Measurements from ENCODE around the gene VPS16. TPM values are rescaled to one million over a fixed set of nuclear protein-coding genes. Genes with fewer than 3 reads are reported as not detected.
"Not testable (repeated sequence)": the region's sequence is repeated elsewhere in the genome, so short reads cannot be mapped to it uniquely, and the experiment has no call there.

VPS16 gene
- total RNA-seq, 1 donor from 2014 or later = 51.1 TPM

- Mint-ChIP-seq H3K9me3 (ENCODE audit: unreplicated experiment) (no peaks in the 10 kb centered on the region), H3K4me3 (ENCODE audit: unreplicated experiment) (no peak overlapping the region), H3K4me1 (ENCODE audit: unreplicated experiment) (peaks cover 16% of the 10 kb centered on the region), H3K27ac (ENCODE audit: unreplicated experiment) (no peak overlapping the region), H3K36me3 (ENCODE audit: unreplicated experiment) (peaks cover 3% of the 10 kb centered on the region), H3K27me3 (ENCODE audit: unreplicated experiment) (no peaks in the 10 kb centered on the region)
- TF ChIP-seq, protein P1, sequence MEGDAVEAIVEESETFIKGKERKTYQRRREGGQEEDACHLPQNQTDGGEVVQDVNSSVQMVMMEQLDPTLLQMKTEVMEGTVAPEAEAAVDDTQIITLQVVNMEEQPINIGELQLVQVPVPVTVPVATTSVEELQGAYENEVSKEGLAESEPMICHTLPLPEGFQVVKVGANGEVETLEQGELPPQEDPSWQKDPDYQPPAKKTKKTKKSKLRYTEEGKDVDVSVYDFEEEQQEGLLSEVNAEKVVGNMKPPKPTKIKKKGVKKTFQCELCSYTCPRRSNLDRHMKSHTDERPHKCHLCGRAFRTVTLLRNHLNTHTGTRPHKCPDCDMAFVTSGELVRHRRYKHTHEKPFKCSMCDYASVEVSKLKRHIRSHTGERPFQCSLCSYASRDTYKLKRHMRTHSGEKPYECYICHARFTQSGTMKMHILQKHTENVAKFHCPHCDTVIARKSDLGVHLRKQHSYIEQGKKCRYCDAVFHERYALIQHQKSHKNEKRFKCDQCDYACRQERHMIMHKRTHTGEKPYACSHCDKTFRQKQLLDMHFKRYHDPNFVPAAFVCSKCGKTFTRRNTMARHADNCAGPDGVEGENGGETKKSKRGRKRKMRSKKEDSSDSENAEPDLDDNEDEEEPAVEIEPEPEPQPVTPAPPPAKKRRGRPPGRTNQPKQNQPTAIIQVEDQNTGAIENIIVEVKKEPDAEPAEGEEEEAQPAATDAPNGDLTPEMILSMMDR (IDR thresholded peaks at IDR 0.05) = no peak
- no peak for DNase-seq (ENCODE audit: extremely low spot score, unreplicated experiment)
Measured at GRCh38 chr20:2889797-2890196, 49.3 kb downstream of the VPS16 start.

DNA sequence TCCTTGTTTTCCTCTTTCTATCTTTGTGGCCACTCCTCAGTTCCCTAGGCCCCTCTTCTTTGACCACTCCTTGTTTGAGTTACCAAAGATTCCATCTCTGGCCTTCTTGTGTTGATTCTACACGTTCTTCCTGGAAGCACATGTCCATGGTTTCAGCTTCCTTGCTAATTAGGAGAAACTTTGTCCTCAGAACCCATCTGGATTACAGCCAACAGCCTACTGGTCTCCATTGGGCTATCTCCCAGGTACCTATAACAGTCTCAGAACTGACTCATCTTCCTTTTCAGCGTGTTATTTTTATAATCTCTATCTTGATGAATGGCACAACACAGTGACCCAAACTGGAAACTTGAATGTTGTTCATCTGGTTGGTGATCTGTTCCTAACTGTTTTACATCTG lies 50.2 kb downstream of the VPS16 start:
- Mint-ChIP-seq H3K27ac (ENCODE audit: unreplicated experiment) (no peak overlapping the region), H3K4me1 (ENCODE audit: unreplicated experiment) (peaks cover 14% of the 10 kb centered on the region), H3K27me3 (ENCODE audit: unreplicated experiment) (no peaks in the 10 kb centered on the region), H3K36me3 (ENCODE audit: unreplicated experiment) (peaks cover 6% of the 10 kb centered on the region), H3K9me3 (ENCODE audit: unreplicated experiment) (no peaks in the 10 kb centered on the region), H3K4me3 (ENCODE audit: unreplicated experiment) (no peak overlapping the region)
- DNase-seq (ENCODE audit: extremely low spot score, unreplicated experiment) = no peak
- TF ChIP-seq, protein P1 (IDR thresholded peaks at IDR 0.05) = no peak

GRCh38 chr20:2891343-2891742 lies 50.8 kb downstream of the VPS16 start:
- TF ChIP-seq, protein P1 (IDR thresholded peaks at IDR 0.05) = no peak
- H3K36me3 Mint-ChIP-seq (ENCODE audit: unreplicated experiment) = peaks cover 7% of the 10 kb centered on the region
- no peak overlapping the region for H3K27ac Mint-ChIP-seq (ENCODE audit: unreplicated experiment)
- no peaks in the 10 kb centered on the region for H3K9me3 Mint-ChIP-seq (ENCODE audit: unreplicated experiment)
- peaks cover 14% of the 10 kb centered on the region for H3K4me1 Mint-ChIP-seq (ENCODE audit: unreplicated experiment)
- no peaks in the 10 kb centered on the region for H3K27me3 Mint-ChIP-seq (ENCODE audit: unreplicated experiment)
- no peak for DNase-seq (ENCODE audit: extremely low spot score, unreplicated experiment)
- no peak overlapping the region for H3K4me3 Mint-ChIP-seq (ENCODE audit: unreplicated experiment)

- peaks cover 13% of the 10 kb centered on the region for H3K36me3 Mint-ChIP-seq (ENCODE audit: unreplicated experiment)
- no peak overlapping the region for H3K4me3 Mint-ChIP-seq (ENCODE audit: unreplicated experiment)
- H3K27ac Mint-ChIP-seq (ENCODE audit: unreplicated experiment) = no peak overlapping the region
- H3K9me3 Mint-ChIP-seq (ENCODE audit: unreplicated experiment) = peaks cover 3% of the 10 kb centered on the region
- TF ChIP-seq, protein P1 (IDR thresholded peaks at IDR 0.05) = no peak
- peaks cover 16% of the 10 kb centered on the region for H3K4me1 Mint-ChIP-seq (ENCODE audit: unreplicated experiment)
- DNase-seq (ENCODE audit: extremely low spot score, unreplicated experiment) = no peak
- no peaks in the 10 kb centered on the region for H3K27me3 Mint-ChIP-seq (ENCODE audit: unreplicated experiment)
Measured at GRCh38 chr20:2892376-2892775, 51.8 kb downstream of the VPS16 start.

GRCh38 chr20:2894221-2894620 lies 53.7 kb downstream of the VPS16 start:
- Mint-ChIP-seq H3K9me3 (ENCODE audit: unreplicated experiment) (peaks cover 3% of the 10 kb centered on the region), H3K27ac (ENCODE audit: unreplicated experiment) (no peak overlapping the region), H3K27me3 (ENCODE audit: unreplicated experiment) (no peaks in the 10 kb centered on the region), H3K4me1 (ENCODE audit: unreplicated experiment) (peaks cover 16% of the 10 kb centered on the region), H3K4me3 (ENCODE audit: unreplicated experiment) (no peak overlapping the region), H3K36me3 (ENCODE audit: unreplicated experiment) (peaks cover 13% of the 10 kb centered on the region)
- TF ChIP-seq, protein P1 (IDR thresholded peaks at IDR 0.05) = no peak
- DNase-seq (ENCODE audit: extremely low spot score, unreplicated experiment) = no peak

GRCh38 chr20:2895154-2895553 lies 54.6 kb downstream of the VPS16 start:
- not testable (repeated sequence) for H3K27ac Mint-ChIP-seq (ENCODE audit: unreplicated experiment); H3K4me3 Mint-ChIP-seq (ENCODE audit: unreplicated experiment); H3K27me3 Mint-ChIP-seq (ENCODE audit: unreplicated experiment); DNase-seq (ENCODE audit: extremely low spot score, unreplicated experiment); H3K9me3 Mint-ChIP-seq (ENCODE audit: unreplicated experiment)
- peaks cover 16% of the 10 kb centered on the region for H3K4me1 Mint-ChIP-seq (ENCODE audit: unreplicated experiment)
- H3K36me3 Mint-ChIP-seq (ENCODE audit: unreplicated experiment) = peaks cover 15% of the 10 kb centered on the region
